GM06990 (cell line): ENCODE measurements around the gene PLB1.

Source experiments
- DNase-seq: peaks from one replicate; pipeline ENCODE4 v3.0.0-alpha.2; 2011; ENCODE audit not compliant: insufficient read length; ENCODE audit errors: extremely low read depth
- H3K27me3 ChIP-seq: replicated peaks from 2 replicates; pipeline ENCODE4 v1.6.0; 2011; ENCODE audit warnings: low read length; ENCODE audit not compliant: control insufficient read depth, insufficient read depth
- H3K36me3 ChIP-seq: 2 replicates; pipeline ENCODE4 v1.5.1; 2011; ENCODE audit warnings: low read length; ENCODE audit not compliant: control insufficient read depth, insufficient read depth
- H3K4me3 ChIP-seq: replicated peaks from 2 replicates; pipeline ENCODE4 v1.5.1; 2011; ENCODE audit warnings: low read depth, mild to moderate bottlenecking, control low read depth, low read length
- CTCF ChIP-seq: IDR thresholded peaks from 2 replicates; pipeline ENCODE4 v1.5.1; 2011; ENCODE audit warnings: low read length, control low read depth, mild to moderate bottlenecking, inconsistent platforms; ENCODE audit not compliant: insufficient read depth, poor library complexity, severe bottlenecking

Gene PLB1

DNA sequence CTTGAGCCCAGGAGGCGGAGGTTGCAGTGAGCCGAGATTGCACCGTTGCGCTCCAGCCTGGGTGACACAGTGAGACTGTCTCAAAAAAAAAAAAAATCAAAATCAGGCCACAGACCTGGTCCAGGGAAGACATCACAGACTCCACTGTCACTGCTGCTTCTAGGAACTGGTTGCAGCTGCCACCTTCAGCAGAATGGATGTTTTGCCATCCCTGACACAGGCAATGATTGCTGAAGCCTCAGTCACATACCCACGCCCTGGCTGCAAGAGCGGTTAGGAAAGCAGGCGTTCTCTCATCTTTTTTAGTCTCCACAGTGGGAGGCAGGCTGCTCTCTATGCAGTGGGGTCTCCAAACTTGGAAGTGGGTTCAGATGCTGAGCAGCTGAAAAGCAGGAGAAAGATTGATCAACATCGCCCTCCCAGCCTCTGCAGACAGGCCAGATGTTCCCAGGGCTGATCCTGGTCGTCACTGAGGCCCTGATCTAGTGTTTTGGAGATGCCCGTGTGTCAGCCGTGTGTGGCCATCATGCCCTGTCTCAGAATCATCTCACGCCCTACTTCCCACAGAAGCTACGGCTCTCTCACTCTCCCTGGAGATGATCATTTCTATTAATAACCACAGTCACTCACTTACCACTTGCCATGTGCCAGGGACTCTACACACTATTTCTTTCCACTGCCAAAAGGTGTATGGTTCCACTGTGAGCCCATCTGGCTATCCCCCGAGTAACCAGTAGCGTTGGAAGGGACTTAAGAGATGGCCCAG is 91.8 kb downstream of the PLB1 start:
- Histone ChIP-seq H3K27me3 (no peaks in the 10 kb centered on the region), H3K4me3 (no peak overlapping the region), H3K36me3 (no peaks in the 10 kb centered on the region)
- TF ChIP-seq CTCF: no peak
- no peak for DNase-seq

GRCh38 chr2:28588292-28588670 is 92.4 kb downstream of the PLB1 start:
- H3K27me3 ChIP-seq: no peaks in the 10 kb centered on the region
- H3K4me3 ChIP-seq: no peak overlapping the region
- H3K36me3 ChIP-seq: no peaks in the 10 kb centered on the region
- no peak for TF ChIP-seq CTCF
- no peak for DNase-seq

DNA sequence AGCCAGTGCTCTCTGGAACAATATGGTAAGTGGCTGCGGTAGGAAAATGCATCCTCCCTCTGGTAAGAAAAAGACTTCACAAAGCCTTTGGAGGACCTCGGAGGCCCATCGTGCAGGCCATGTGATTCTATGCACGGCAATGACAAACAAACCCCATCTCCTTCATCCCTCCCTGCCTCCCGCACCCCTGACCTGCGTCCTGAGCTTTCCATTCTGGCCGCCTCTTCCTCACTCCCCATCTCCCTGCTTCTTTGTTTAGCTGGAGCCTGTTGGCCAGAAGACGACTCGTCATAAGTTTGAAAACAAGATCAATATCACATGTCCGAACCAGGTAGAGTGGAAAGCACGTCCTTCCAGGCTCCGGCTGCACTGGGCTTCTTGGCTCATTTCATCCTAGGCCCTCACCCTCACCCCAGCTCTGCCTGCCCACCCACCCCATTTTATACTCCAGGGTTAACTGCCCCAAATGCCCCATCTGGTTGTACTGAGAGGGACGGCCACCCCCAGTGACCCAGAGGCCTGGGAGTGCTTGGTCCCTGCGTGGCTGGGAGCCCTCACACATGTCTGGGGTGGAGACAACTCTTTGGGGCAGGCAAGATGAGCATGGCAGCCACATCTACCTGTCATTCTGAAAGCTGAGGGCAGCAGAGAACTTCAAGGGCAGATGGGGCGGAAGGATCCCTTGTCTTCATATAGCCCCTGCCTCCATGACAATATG is 94.0 kb downstream of the PLB1 start:
- Histone ChIP-seq H3K4me3 (no peak overlapping the region), H3K36me3 (no peaks in the 10 kb centered on the region), H3K27me3 (no peaks in the 10 kb centered on the region)
- no peak for DNase-seq
- TF ChIP-seq CTCF: no peak

- DNase-seq: no peak
- no peak for TF ChIP-seq CTCF
- H3K36me3 ChIP-seq: no peaks in the 10 kb centered on the region
- no peaks in the 10 kb centered on the region for H3K27me3 ChIP-seq
- H3K4me3 ChIP-seq: no peak overlapping the region
These were observed 94.8 kb downstream of the PLB1 start for GRCh38 chr2:28590496-28591301.

- no peaks in the 10 kb centered on the region for H3K27me3 ChIP-seq
- TF ChIP-seq CTCF: no peak
- no peak overlapping the region for H3K4me3 ChIP-seq
- no peaks in the 10 kb centered on the region for H3K36me3 ChIP-seq
- DNase-seq: no peak
These were observed 96.0 kb downstream of the PLB1 start for GRCh38 chr2:28591711-28592335.
